HG02884 (cell line): Measurements from ENCODE around the gene EEIG1.

Experiments
- ATAC-seq: cut with Tn5 transposase; IDR thresholded peaks from one replicate; pipeline ENCODE4 v1.9.1; 2021; ENCODE audit warnings: mild to moderate bottlenecking, moderate library complexity; ENCODE audit not compliant: unreplicated experiment

Gene EEIG1

GRCh38 chr9:127961155-127961490 lies 19.7 kb downstream of the EEIG1 start:
- ATAC-seq: no peak

DNA sequence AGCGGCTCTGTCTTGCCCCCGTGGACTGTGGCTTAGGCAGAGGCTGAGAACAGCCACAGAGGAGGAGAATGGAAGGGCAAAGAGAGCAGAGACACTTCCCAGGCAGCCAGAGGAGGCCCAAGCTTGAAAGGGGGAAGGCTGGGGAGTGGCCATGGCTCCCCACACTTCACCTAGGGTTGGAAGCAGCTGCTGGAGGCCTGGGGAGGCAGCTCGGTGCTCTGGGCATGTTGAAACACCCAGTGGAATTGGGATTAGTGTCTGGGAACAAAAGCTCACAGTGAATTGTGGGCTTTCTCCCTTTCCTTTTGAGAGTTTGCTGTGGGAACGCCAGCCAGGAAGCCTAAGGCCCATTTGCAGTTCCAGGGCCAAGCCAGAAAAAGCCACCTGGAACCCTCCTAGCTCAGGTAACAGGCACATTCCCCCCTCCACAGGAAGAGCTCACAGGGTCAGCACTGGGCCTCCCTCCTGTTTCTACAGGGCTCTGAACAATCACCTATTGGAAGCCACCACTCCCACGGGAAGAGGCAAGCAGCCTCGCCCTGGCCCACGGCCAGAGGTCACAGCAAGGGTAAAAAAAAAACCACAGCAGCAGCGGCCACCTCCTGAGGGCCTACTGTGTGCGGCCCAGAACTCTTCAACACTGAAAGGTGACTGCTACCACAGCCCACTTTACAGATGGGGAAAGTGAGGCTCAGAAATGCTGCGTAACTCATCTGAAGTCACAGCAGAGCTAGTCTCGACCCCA lies 20.2 kb downstream of the EEIG1 start:
- no peak for ATAC-seq

- no peak for ATAC-seq
Measured at GRCh38 chr9:127959841-127960409, 20.9 kb downstream of the EEIG1 start.

- ATAC-seq: no peak
Measured at GRCh38 chr9:127959398-127959797, 21.4 kb downstream of the EEIG1 start.

DNA sequence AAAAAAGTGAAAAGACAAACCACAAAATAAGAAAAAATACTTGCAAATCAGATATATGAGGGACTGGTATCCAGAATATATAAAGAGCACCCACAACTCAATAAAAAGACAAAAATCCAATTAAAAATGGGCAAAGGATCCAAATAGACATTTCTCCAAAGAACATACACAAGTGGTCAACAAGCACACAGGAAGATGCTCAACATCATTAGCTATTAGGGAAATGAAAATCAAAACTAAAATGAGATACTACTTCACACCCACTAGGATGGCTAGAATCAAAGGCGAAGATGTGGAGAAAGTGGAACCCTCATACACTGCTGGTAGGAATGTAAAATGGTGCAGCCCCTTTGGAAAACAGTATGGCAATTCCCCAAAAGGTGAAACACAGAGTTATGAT lies 22.1 kb downstream of the EEIG1 start:
- ATAC-seq: no peak

- ATAC-seq: no peak
Measured at GRCh38 chr9:127955294-127956015, 25.3 kb downstream of the EEIG1 start.

DNA sequence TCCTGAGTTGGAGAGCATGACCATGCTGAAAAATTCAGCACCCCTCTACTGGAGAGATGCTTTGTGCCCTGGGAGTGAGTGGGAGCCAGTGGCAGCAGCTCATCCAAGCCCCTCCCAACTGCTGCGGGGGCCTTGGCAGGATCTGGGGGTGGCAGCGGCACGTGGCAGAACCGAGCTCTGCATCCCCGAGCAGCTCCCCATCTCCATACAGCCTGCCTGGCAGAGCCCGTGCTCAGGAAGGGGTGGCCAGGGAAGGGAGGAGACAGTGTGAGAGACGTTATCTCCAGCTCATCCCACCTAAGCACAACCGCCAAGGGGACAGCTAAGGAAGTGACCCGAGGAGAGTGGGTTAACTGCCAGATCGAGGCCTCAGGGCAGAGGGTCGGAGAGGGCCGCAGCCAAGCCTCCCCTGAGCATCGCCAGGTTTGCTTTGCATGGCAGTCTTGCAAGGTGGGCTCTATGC lies 25.9 kb downstream of the EEIG1 start:
- ATAC-seq: no peak

DNA sequence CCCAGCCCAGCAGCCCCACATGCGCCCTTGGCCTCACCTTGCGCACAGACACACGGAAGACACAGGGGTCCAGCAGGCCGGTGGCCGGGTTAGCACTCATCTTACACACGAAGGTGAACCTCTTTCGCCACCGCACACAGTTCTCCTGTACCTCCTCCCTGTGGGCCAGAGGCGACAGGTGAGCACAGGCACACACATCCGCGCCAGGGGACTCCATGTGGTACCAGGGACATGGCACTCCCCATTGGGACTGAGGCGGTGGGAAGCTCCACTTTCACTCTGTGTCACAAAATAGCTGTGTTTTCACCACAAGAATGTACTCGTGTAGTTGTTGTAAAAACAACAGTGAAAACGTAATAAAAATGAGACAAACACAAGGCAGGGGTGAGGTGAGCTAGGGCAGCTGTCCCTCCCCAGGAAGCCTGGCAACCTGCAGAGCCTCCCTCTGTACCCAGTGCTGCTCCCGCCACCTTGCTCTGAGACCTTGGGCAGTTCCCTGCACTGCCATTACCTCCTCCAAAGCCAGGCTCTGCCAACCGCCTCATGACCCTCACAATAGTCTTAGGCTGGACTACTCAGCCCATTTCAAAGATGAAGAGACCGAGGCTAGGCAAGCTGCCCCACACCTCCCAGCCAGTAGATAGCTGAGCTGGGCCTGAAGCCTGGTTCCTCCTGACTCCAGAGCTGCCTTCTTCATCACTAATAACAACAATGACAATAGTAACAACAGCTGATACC lies 26.9 kb downstream of the EEIG1 start:
- no peak for ATAC-seq

DNA sequence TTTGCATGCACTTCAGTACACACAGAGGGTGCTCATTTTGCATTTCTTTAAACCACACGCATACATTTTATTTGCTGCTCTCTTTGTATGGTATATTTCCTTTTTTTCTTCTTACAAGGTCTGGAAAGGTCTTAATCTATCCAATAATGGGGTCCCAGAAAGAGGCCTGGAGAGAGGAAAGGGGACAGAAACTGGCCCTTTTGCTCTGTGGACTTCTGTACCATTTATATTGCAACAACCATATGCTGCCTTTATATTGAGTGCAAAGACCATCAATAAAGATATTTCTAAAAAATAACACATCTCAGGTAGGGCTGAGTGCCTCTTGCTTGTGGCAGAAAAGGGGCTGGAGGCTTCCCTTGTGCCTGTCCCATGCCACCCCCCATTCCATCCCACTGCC lies 27.6 kb downstream of the EEIG1 start:
- no peak for ATAC-seq

GRCh38 chr9:127950513-127951289 lies 30.1 kb downstream of the EEIG1 start:
- no peak for ATAC-seq

- ATAC-seq: no peak
Measured at GRCh38 chr9:127949827-127950512, 30.8 kb downstream of the EEIG1 start.

- ATAC-seq: no peak
Measured at GRCh38 chr9:127947841-127948710, 32.7 kb downstream of the EEIG1 start.

- no peak for ATAC-seq
Measured at GRCh38 chr9:127946728-127947127, 34.1 kb downstream of the EEIG1 start.

GRCh38 chr9:127945942-127946341 lies 34.8 kb downstream of the EEIG1 start:
- no peak for ATAC-seq

GRCh38 chr9:127945338-127945737 lies 35.5 kb downstream of the EEIG1 start:
- no peak for ATAC-seq

DNA sequence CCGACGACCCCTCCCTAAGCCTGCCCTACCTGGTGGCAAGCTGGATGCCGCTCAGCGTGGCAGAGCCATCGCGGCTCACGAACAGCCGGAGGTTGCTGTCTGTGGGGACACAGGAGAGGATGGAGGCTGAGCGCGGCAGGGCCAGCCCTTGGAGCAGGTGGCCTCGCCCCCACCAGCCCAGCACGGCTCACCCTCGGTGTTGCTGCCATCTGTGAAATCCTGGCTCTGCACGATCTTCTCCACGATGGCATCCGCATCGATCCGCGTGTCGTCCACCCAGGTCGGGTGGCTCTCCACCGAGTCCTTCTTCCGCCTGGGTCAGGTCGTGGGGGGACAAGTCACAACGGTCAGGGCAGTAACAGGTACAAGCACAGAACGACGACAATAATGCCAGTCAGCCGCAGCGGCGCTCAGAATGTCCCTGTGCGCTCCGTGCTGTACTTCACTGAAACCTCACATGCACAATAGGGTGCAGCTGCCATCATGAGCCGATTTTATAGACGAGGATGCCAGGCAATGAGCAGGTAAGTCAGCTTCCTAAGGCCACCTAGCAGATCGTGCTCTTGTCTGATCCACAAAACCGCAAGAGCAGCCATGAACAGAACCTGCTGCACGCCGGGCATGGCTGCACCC lies 36.1 kb downstream of the EEIG1 start:
- no peak for ATAC-seq

DNA sequence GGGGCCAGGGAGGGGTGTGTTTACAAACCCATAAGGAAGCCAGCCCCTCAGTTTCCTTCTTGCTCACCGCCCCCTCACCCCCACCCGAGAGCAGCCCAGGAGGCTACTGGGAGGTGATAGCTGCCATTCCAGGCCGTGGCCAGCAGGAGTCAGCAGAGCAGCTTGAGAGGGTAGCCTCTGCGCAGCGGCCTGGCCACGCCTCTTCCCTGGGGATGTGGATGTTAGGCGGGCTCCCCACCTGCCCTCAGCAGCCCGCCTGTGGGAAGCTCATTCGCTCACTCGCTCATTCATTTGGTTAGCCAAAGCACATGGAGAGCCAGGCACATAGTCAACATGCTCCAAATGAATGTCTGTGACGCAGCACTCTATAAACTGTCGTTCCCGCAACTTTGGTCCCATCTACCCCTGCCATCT lies 37.1 kb downstream of the EEIG1 start:
- no peak for ATAC-seq

DNA sequence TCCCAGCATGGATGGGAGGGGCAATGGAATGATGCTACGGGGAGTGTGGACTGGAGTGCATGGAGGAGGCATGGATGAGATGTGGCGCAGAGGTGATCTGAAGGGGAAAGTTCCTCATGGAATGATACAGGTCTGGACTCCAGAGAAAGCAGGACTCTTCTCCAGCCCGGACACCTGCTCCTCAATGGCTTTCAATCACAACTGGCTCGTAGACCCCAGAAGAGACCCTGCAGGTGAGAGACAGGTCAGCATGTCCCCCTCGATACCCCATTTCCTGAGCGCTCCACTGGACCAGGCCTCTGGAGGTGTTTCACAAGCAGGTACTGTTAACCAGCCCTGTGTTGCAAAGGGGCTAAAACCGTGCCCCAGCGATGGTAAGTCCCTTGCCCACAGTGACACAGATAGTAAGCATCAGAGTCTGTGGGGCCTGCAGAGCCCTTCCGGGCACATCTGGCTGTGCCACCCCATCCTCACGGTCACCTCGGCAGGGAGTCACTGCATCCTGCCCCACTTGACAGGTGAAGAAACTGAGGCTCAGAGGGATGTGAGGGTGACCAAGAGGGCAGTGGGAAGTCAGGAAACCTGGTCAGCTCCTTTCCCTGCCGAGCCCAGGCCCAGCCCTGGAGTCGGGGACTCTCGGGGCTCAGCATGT lies 37.7 kb downstream of the EEIG1 start:
- ATAC-seq: no peak
